HCT116 (cell line): ENCODE results near the gene DDX54. TPM values are rescaled to one million over a fixed set of nuclear protein-coding genes. Genes with fewer than 3 reads are reported as not detected.

Experiments
- CBX3 ChIP-seq: IDR thresholded peaks from 2 replicates; pipeline ENCODE4 v1.6.1; 2012; ENCODE audit warnings: low read depth
- CTCF ChIP-seq, 3 experiments: fragments of 200-600 bp in 1 of 3; sonication (generic) in 1 of 3; IDR thresholded peaks in 2 of 3; conservative IDR thresholded peaks in 1 of 3; 2 replicates each; pipeline ENCODE4 v1.5.1; 2012 to 2017; ENCODE audit warnings: low read depth in 2 of 3, low read length in 2 of 3, antibody characterized with exemption in 1 of 3, borderline replicate concordance in 1 of 3, control low read depth in 1 of 3, mild to moderate bottlenecking in 1 of 3, mixed read lengths in 1 of 3, mixed run types in 1 of 3, moderate library complexity in 1 of 3; ENCODE audit not compliant: insufficient read depth in 1 of 3
- EGR1 ChIP-seq: IDR thresholded peaks from 2 replicates; pipeline ENCODE4 v1.6.1; 2012; ENCODE audit warnings: low read depth
- ELF1 ChIP-seq: IDR thresholded peaks from 2 replicates; pipeline ENCODE4 v1.6.1; 2012; ENCODE audit warnings: low read depth, borderline replicate concordance
- EZH2 ChIP-seq: fragments of 200-600 bp; sonication (generic); IDR thresholded peaks from 2 replicates; pipeline ENCODE4 v1.6.1; 2017; ENCODE audit warnings: antibody characterized with exemption, mixed run types
- EZH2phosphoT487 ChIP-seq: fragments of 200-600 bp; IDR thresholded peaks from 2 replicates; pipeline ENCODE4 v1.6.1; 2018; ENCODE audit warnings: antibody characterized with exemption, borderline replicate concordance
- RAD21 ChIP-seq: IDR thresholded peaks from 2 replicates; pipeline ENCODE4 v1.6.1; 2012; ENCODE audit warnings: low read depth, mild to moderate bottlenecking
- SIN3A ChIP-seq: IDR thresholded peaks from 2 replicates; pipeline ENCODE4 v1.6.1; 2012; ENCODE audit warnings: low read depth
- SP1 ChIP-seq: IDR thresholded peaks from 2 replicates; pipeline ENCODE4 v1.6.1; 2012; ENCODE audit warnings: low read depth
- SRF ChIP-seq: IDR thresholded peaks from 2 replicates; pipeline ENCODE4 v1.6.1; 2012; ENCODE audit warnings: low read depth
- ZBTB33 ChIP-seq: IDR thresholded peaks from 2 replicates; pipeline ENCODE4 v1.6.1; 2011; ENCODE audit warnings: mild to moderate bottlenecking, low read length, moderate library complexity; ENCODE audit not compliant: insufficient replicate concordance; ENCODE audit errors: extremely low read depth
- ZNF274 ChIP-seq: fragments of 200-500 bp; sonication (Bioruptor generic); IDR thresholded peaks from 2 replicates; pipeline ENCODE4 v1.6.1; 2014; ENCODE audit warnings: mild to moderate bottlenecking, low read depth, low read length, inconsistent platforms
- total RNA-seq: library from RNA; stranded (reverse); gene quantifications from one replicate; pipeline ENCODE4 v1.2.1, GENCODE V29; 2021; ENCODE audit not compliant: unreplicated experiment

The DDX54 gene
- total RNA-seq, 1 experiment from 2014 or later = 110 TPM

GRCh38 chr12:113109872-113110599 lies 75.2 kb downstream of the DDX54 start (continued):
- TF ChIP-seq ZBTB33 (no peak), ZNF274 (no peak), SIN3A (no peak), SP1 (no peak), SRF (no peak), ELF1 (no peak), RAD21 (no peak), EGR1 (no peak), CTCF (IDR thresholded peaks at IDR 0.05 in 2 of 3, conservative IDR thresholded peaks at IDR 0.05 in 1 of 3; ENCODE audit: borderline replicate concordance in 1 of 3, insufficient read depth in 1 of 3, low read depth in 2 of 3, low read length in 2 of 3) (no peak), EZH2phosphoT487 (no peak), EZH2 (no peak), CBX3 (no peak)
- TF ChIP-seq, all 23 proteins: peak for 0
